RWPE2 (cell line): ENCODE results near the gene PLAC8.
"Not testable (repeated sequence)": the region's sequence is repeated elsewhere in the genome, so short reads cannot be mapped to it uniquely, and the experiment has no call there.

Experiments
- ATAC-seq: fragments of 200-7000 bp; cut with Tn5 transposase; 3 replicates; pipeline ENCODE4 v1.9.1; 2021; ENCODE audit warnings: low read depth
- DNase-seq: peaks from one replicate; pipeline ENCODE4 v3.0.0-alpha.2; 2020; ENCODE audit warnings: low spot score
- H3K27ac ChIP-seq: fragments of 450-650 bp; 2 replicates; pipeline ENCODE4 v1.5.1; 2017; ENCODE audit warnings: mild to moderate bottlenecking; ENCODE audit not compliant: poor library complexity, severe bottlenecking
- H3K27me3 ChIP-seq: fragments of 250-450 bp; sonication (Bioruptor Pico); 2 replicates; pipeline ENCODE4 v1.5.1; 2021; ENCODE audit warnings: mild to moderate bottlenecking, moderate library complexity; ENCODE audit not compliant: insufficient read depth, poor library complexity, severe bottlenecking
- H3K36me3 ChIP-seq: fragments of 250-450 bp; sonication (Bioruptor Pico); 2 replicates; pipeline ENCODE4 v1.5.1; 2020; ENCODE audit warnings: low read depth, mild to moderate bottlenecking, moderate library complexity
- H3K4me1 ChIP-seq: fragments of 250-450 bp; sonication (Bioruptor Pico); 2 replicates; pipeline ENCODE4 v1.5.1; 2021; ENCODE audit warnings: mild to moderate bottlenecking, moderate library complexity; ENCODE audit not compliant: insufficient read depth, poor library complexity, severe bottlenecking
- H3K4me3 ChIP-seq: fragments of 250-450 bp; sonication (Bioruptor Pico); 2 replicates; pipeline ENCODE4 v1.5.1; 2021; ENCODE audit warnings: mild to moderate bottlenecking, moderate library complexity; ENCODE audit not compliant: severe bottlenecking
- H3K9me3 ChIP-seq: fragments of 250-450 bp; sonication (Bioruptor Pico); 2 replicates; pipeline ENCODE4 v1.5.1; 2021; ENCODE audit warnings: mild to moderate bottlenecking, moderate library complexity; ENCODE audit not compliant: severe bottlenecking
- CTCF ChIP-seq: fragments of 450-650 bp; IDR thresholded peaks from one replicate; pipeline ENCODE4 v1.5.1; 2017; ENCODE audit warnings: mild to moderate bottlenecking, moderate library complexity; ENCODE audit not compliant: poor library complexity, severe bottlenecking

Gene PLAC8

GRCh38 chr4:83112678-83113428, 1.7 kb downstream of the PLAC8 start:
- Histone ChIP-seq H3K9me3 (no peaks in the 10 kb centered on the region), H3K36me3 (no peaks in the 10 kb centered on the region; the same call in 1 of the 2 replicates), H3K27ac (no peak overlapping the region), H3K27me3 (no peaks in the 10 kb centered on the region), H3K4me3 (no peak overlapping the region), H3K4me1 (peaks cover 25% of the 10 kb centered on the region)
- TF ChIP-seq CTCF = no peak
- no peak for ATAC-seq
- DNase-seq = no peak

- H3K4me1 ChIP-seq = peaks cover 25% of the 10 kb centered on the region
- H3K27me3 ChIP-seq = no peaks in the 10 kb centered on the region
- ATAC-seq = no peak
- H3K4me3 ChIP-seq = no peak overlapping the region
- H3K27ac ChIP-seq = no peak overlapping the region
- TF ChIP-seq CTCF = no peak
- no peak for DNase-seq
- no peaks in the 10 kb centered on the region; the same call in 1 of the 2 replicates for H3K36me3 ChIP-seq
- H3K9me3 ChIP-seq = no peaks in the 10 kb centered on the region
These were observed 2.3 kb downstream of the PLAC8 start for GRCh38 chr4:83112231-83112630.

GRCh38 chr4:83111751-83112141, 2.8 kb downstream of the PLAC8 start:
- peaks cover 25% of the 10 kb centered on the region for H3K4me1 ChIP-seq
- not testable (repeated sequence) for H3K36me3 ChIP-seq, DNase-seq, ATAC-seq, H3K27me3 ChIP-seq, H3K4me3 ChIP-seq, H3K27ac ChIP-seq, H3K9me3 ChIP-seq

- Histone ChIP-seq H3K27ac (peak overlapping the region; percentile 45), H3K27me3 (no peaks in the 10 kb centered on the region), H3K4me3 (no peak overlapping the region), H3K4me1 (peaks cover 25% of the 10 kb centered on the region), H3K9me3 (no peaks in the 10 kb centered on the region), H3K36me3 (no peaks in the 10 kb centered on the region; the same call in 1 of the 2 replicates)
- DNase-seq (no peak), ATAC-seq (no peak)
- TF ChIP-seq CTCF = no peak
These were observed 3.4 kb downstream of the PLAC8 start for GRCh38 chr4:83110970-83111750.

GRCh38 chr4:83110223-83110945, 4.1 kb downstream of the PLAC8 start:
- Histone ChIP-seq H3K4me3 (peak overlapping the region; percentile 44), H3K36me3 (no peaks in the 10 kb centered on the region; the same call in 1 of the 2 replicates), H3K9me3 (no peaks in the 10 kb centered on the region), H3K27me3 (no peaks in the 10 kb centered on the region), H3K27ac (peak overlapping the region; percentile 45), H3K4me1 (peaks cover 23% of the 10 kb centered on the region)
- TF ChIP-seq CTCF = peak; percentile 90
- ATAC-seq = peak; percentile 82
- peak; percentile 78 for DNase-seq
